GM12878 (cell line): Measurements from ENCODE around the gene FBXO15. TPM values are rescaled to one million over a fixed set of nuclear protein-coding genes. Genes with fewer than 3 reads are reported as not detected.

ENCODE experiments used
- ATAC-seq: fragments of 200-7000 bp; cut with Tn5 transposase; 3 replicates; pipeline ENCODE4 v1.9.1; 2020; ENCODE audit warnings: mild to moderate bottlenecking, moderate library complexity
- BruUV-seq: library from RNA; stranded (reverse); fragments of 400-500 nt; replicated peaks from 2 replicates; lab custom pipeline; 2021; lab: Mats Ljungman, UMichigan
- CTCF ChIA-PET: fragments of 300-600 bp; sonication (Branson Sonifier 250); formaldehyde crosslinking; extraction: SDS; loops from one replicate; lab custom pipeline; 2021; ENCODE audit warnings: inconsistent platforms; lab: Yijun Ruan, JAX
- POLR2A ChIA-PET: fragments of 350-600 bp; formaldehyde crosslinking; extraction: SDS; loops from one replicate; lab custom pipeline; 2021; ENCODE audit warnings: inconsistent platforms; lab: Charles Lee
- RAD21 ChIA-PET: fragments of 300-600 bp; sonication (Branson Sonifier 250); formaldehyde crosslinking; loops from one replicate; lab custom pipeline; 2023; ENCODE audit warnings: antibody characterized with exemption; ENCODE audit not compliant: unreplicated experiment; lab: Charles Lee
- SMC1A ChIA-PET: fragments of 300-600 bp; sonication (Branson Sonifier 250); formaldehyde crosslinking; loops from one replicate; lab custom pipeline; 2023; ENCODE audit not compliant: unreplicated experiment, uncharacterized antibody; lab: Charles Lee
- DNase-seq: peaks from one replicate; pipeline ENCODE4 v3.0.0-alpha.2; 2011; ENCODE audit warnings: low read depth, low spot score
- FAIRE-seq: peaks from 3 replicates; lab custom pipeline; 2011; peaks lifted over from hg19 to GRCh38; lab: Jason Lieb, UNC
- H2AFZ ChIP-seq: 2 replicates; pipeline ENCODE4 v1.6.0; 2011; ENCODE audit warnings: low read depth, low read length, control low read depth; ENCODE audit not compliant: control insufficient read depth
- H3K27ac ChIP-seq: 2 replicates; pipeline ENCODE4 v1.5.1; 2011; ENCODE audit warnings: control low read depth; ENCODE audit not compliant: control insufficient read depth, insufficient read depth
- H3K27me3 ChIP-seq, 2 experiments: replicated peaks in 1 of 2; 2 replicates each; pipeline versions ENCODE4 v1.6.0 to v1.6.1; 2011; ENCODE audit warnings: low read length in 1 of 2; ENCODE audit not compliant: control insufficient read depth in 2 of 2, insufficient read depth in 2 of 2
- H3K36me3 ChIP-seq, 2 experiments: 2 replicates each; pipeline ENCODE4 v1.5.1; 2011; ENCODE audit warnings: low read length in 1 of 2; ENCODE audit not compliant: control insufficient read depth in 2 of 2, insufficient read depth in 2 of 2
- H3K4me1 ChIP-seq: 2 replicates; pipeline ENCODE4 v1.6.1; 2011; ENCODE audit warnings: mild to moderate bottlenecking, low read length, moderate library complexity, mixed read lengths; ENCODE audit not compliant: control insufficient read depth, insufficient read depth
- H3K4me2 ChIP-seq: 2 replicates; pipeline ENCODE4 v1.6.0; 2011; ENCODE audit warnings: control low read depth; ENCODE audit not compliant: control insufficient read depth, insufficient read depth
- H3K4me3 ChIP-seq: fragments of 200-600 bp; sonication (generic); 2 replicates; pipeline ENCODE4 v1.5.1; 2016
- H3K79me2 ChIP-seq: 2 replicates; pipeline ENCODE4 v1.6.0; 2011; ENCODE audit warnings: low read length; ENCODE audit not compliant: control insufficient read depth, insufficient read depth
- H3K9ac ChIP-seq: 2 replicates; pipeline ENCODE4 v1.8.0; 2011; ENCODE audit warnings: low read length, control low read depth, mixed read lengths; ENCODE audit not compliant: control insufficient read depth, insufficient read depth
- H3K9me3 ChIP-seq: replicated peaks from 3 replicates; pipeline ENCODE4 v1.5.1; 2011; ENCODE audit warnings: mild to moderate bottlenecking, low read length; ENCODE audit not compliant: control insufficient read depth, insufficient read depth
- H4K20me1 ChIP-seq: 2 replicates; pipeline ENCODE4 v1.6.0; 2011; ENCODE audit not compliant: control insufficient read depth, insufficient read depth
- BMI1 ChIP-seq: fragments of 450-650 bp; IDR thresholded peaks from 2 replicates; pipeline ENCODE4 v1.6.1; 2016; ENCODE audit warnings: mild to moderate bottlenecking, moderate library complexity, borderline replicate concordance
- CHD4 ChIP-seq: fragments of 200-600 bp; sonication (generic); IDR thresholded peaks from 2 replicates; pipeline ENCODE4 v1.6.1; 2016; ENCODE audit warnings: mild to moderate bottlenecking
- EGR1 ChIP-seq, 2 experiments: IDR thresholded peaks; 1 replicate in 1 of 2; 2 replicates in 1 of 2; pipeline ENCODE4 v1.6.1; 2011 to 2012; ENCODE audit warnings: low read depth in 2 of 2, low read length in 2 of 2, borderline replicate concordance in 1 of 2, mild to moderate bottlenecking in 1 of 2, moderate library complexity in 1 of 2
- FOXK2 ChIP-seq: fragments of 450-650 bp; IDR thresholded peaks from 2 replicates; pipeline ENCODE4 v1.6.1; 2017; ENCODE audit warnings: mild to moderate bottlenecking, moderate library complexity
- POLR2AphosphoS5 ChIP-seq: IDR thresholded peaks from 2 replicates; pipeline ENCODE4 v1.6.1; 2011; ENCODE audit warnings: mild to moderate bottlenecking, low read length, inconsistent platforms
- STAT1 ChIP-seq: fragments of 450-650 bp; conservative IDR thresholded peaks from 2 replicates; pipeline ENCODE4 v1.6.1; 2014; ENCODE audit warnings: antibody characterized with exemption, mild to moderate bottlenecking
- SUZ12 ChIP-seq: fragments of 200-600 bp; sonication (generic); IDR thresholded peaks from one replicate; pipeline ENCODE4 v1.6.1; 2018; ENCODE audit warnings: antibody characterized with exemption, mild to moderate bottlenecking; ENCODE audit not compliant: unreplicated experiment
- ZBTB33 ChIP-seq: fragments of 450-650 bp; IDR thresholded peaks from 2 replicates; pipeline ENCODE4 v1.6.1; 2017; ENCODE audit warnings: mild to moderate bottlenecking
- ZNF687 ChIP-seq: fragments of 450-650 bp; IDR thresholded peaks from 2 replicates; pipeline ENCODE4 v1.6.1; 2017; ENCODE audit warnings: mild to moderate bottlenecking, moderate library complexity
- WGBS: methylation state at CpG from one replicate; pipeline ENCODE4 v1.1.6; 2016; ENCODE audit warnings: low lambda C conversion rate; ENCODE audit not compliant: insufficient replicate concordance, insufficient coverage; ENCODE audit errors: missing lambda C conversion rate; 5-methylcytosine and 5-hydroxymethylcytosine counted together
- in situ Hi-C: fragments of 300-500 bp; cut with MboI; formaldehyde crosslinking; loops from 9 replicates; pipeline ENCODE4 v1.14.3; 2018; ENCODE audit warnings: mixed read lengths
- intact Hi-C: fragments of 100-400 bp; cut with micrococcal nuclease; formaldehyde crosslinking; loops from one replicate; pipeline ENCODE4 v1.14.2; 2022; ENCODE audit not compliant: unreplicated experiment
- polyA plus RNA-seq, 11 experiments: library from polyadenylated mRNA; depleted of rRNA in 4 of 11; unstranded in 6 of 11; stranded (reverse) in 5 of 11; fragments of >200 nt; fragmentation: Nextera tagmentation in 4 of 11; fragmentation: Illumina TruSeq in 1 of 11; extraction: Ambion mirVana in 4 of 11; extraction: Trizol in 1 of 11; gene quantifications; 1 replicate in 1 of 11; 2 replicates in 10 of 11; pipeline versions ENCODE4 v1.2.1 to v1.2.3, GENCODE V29; 2011 to 2016; ENCODE audit warnings: inconsistent platforms in 2 of 11, missing spikeins in 2 of 11, low read depth in 1 of 11
- total RNA-seq, 4 experiments: library from RNA; depleted of rRNA in 3 of 4; stranded (reverse); fragments of >200 nt in 3 of 4; fragmentation: Illumina TruSeq in 1 of 4; extraction: Trizol in 1 of 4; gene quantifications; 2 replicates each; pipeline versions ENCODE4 v1.2.1 to v1.2.3, GENCODE V29; 2013 to 2021
- TF ChIP-seq, protein P1 (sequence below): fragments of 450-650 bp; conservative IDR thresholded peaks from 2 replicates; pipeline ENCODE4 v1.6.1; 2017; ENCODE audit warnings: mild to moderate bottlenecking, moderate library complexity
- TF ChIP-seq, protein P2 (sequence below): IDR thresholded peaks from 2 replicates; pipeline ENCODE4 v1.6.1; 2011; ENCODE audit warnings: low read depth, low read length, improper control_type of control experiment, borderline replicate concordance
- TF ChIP-seq, protein P3 (sequence below): fragments of 450-650 bp; formaldehyde crosslinking; IDR thresholded peaks from 2 replicates; pipeline ENCODE4 v1.4.0; 2022; ENCODE audit warnings: mild to moderate bottlenecking, moderate library complexity

The FBXO15 gene
- total and polyA plus RNA-seq, 10 of the 15 experiments (the other 5 are each of a cell fraction or from before 2014, with no cell fraction given), result 0.06 to 0.90 (median 0.22) TPM; not detected in 3

- WGBS, result 60% methylated on average over 2 of the region's 2 CpGs
- in situ Hi-C loops, result no loop called here
- no peaks in the 10 kb centered on the region for H3K4me1 ChIP-seq
- no peak overlapping the region for H2AFZ ChIP-seq
- ChIA-PET CTCF (no interaction called here), POLR2A (no interaction called here), RAD21 (no interaction called here), SMC1A (no interaction called here)
- H3K27ac ChIP-seq, result no peak overlapping the region
- DNase-seq (no peak), FAIRE-seq (no peak), ATAC-seq (no peak)
- H3K4me2 ChIP-seq, result no peak overlapping the region
- H3K4me3 ChIP-seq, result no peak overlapping the region
- H3K9ac ChIP-seq, result no peak overlapping the region
- no peaks in the 10 kb centered on the region for H3K9me3 ChIP-seq
- H3K27me3 ChIP-seq, result peaks cover 0 to 4% of the 10 kb centered on the region in 2 experiments; a peak in 1 of 4 replicates
- BruUV-seq, result no TSS peak
- no peaks in the 10 kb centered on the region for H4K20me1 ChIP-seq
- intact Hi-C loops, result no loop called here
- H3K36me3 ChIP-seq, result no peaks in the 10 kb centered on the region
- no peaks in the 10 kb centered on the region for H3K79me2 ChIP-seq
- TF ChIP-seq CHD4, result no peak
- TF ChIP-seq POLR2AphosphoS5, result no peak
- TF ChIP-seq ZBTB33, result no peak
- no peak for TF ChIP-seq FOXK2
- TF ChIP-seq, protein P1, sequence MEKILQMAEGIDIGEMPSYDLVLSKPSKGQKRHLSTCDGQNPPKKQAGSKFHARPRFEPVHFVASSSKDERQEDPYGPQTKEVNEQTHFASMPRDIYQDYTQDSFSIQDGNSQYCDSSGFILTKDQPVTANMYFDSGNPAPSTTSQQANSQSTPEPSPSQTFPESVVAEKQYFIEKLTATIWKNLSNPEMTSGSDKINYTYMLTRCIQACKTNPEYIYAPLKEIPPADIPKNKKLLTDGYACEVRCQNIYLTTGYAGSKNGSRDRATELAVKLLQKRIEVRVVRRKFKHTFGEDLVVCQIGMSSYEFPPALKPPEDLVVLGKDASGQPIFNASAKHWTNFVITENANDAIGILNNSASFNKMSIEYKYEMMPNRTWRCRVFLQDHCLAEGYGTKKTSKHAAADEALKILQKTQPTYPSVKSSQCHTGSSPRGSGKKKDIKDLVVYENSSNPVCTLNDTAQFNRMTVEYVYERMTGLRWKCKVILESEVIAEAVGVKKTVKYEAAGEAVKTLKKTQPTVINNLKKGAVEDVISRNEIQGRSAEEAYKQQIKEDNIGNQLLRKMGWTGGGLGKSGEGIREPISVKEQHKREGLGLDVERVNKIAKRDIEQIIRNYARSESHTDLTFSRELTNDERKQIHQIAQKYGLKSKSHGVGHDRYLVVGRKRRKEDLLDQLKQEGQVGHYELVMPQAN, result no peak
- no peak for TF ChIP-seq STAT1
- TF ChIP-seq BMI1, result no peak
- TF ChIP-seq, protein P2, sequence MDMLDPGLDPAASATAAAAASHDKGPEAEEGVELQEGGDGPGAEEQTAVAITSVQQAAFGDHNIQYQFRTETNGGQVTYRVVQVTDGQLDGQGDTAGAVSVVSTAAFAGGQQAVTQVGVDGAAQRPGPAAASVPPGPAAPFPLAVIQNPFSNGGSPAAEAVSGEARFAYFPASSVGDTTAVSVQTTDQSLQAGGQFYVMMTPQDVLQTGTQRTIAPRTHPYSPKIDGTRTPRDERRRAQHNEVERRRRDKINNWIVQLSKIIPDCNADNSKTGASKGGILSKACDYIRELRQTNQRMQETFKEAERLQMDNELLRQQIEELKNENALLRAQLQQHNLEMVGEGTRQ, result no peak
- TF ChIP-seq, protein P3, sequence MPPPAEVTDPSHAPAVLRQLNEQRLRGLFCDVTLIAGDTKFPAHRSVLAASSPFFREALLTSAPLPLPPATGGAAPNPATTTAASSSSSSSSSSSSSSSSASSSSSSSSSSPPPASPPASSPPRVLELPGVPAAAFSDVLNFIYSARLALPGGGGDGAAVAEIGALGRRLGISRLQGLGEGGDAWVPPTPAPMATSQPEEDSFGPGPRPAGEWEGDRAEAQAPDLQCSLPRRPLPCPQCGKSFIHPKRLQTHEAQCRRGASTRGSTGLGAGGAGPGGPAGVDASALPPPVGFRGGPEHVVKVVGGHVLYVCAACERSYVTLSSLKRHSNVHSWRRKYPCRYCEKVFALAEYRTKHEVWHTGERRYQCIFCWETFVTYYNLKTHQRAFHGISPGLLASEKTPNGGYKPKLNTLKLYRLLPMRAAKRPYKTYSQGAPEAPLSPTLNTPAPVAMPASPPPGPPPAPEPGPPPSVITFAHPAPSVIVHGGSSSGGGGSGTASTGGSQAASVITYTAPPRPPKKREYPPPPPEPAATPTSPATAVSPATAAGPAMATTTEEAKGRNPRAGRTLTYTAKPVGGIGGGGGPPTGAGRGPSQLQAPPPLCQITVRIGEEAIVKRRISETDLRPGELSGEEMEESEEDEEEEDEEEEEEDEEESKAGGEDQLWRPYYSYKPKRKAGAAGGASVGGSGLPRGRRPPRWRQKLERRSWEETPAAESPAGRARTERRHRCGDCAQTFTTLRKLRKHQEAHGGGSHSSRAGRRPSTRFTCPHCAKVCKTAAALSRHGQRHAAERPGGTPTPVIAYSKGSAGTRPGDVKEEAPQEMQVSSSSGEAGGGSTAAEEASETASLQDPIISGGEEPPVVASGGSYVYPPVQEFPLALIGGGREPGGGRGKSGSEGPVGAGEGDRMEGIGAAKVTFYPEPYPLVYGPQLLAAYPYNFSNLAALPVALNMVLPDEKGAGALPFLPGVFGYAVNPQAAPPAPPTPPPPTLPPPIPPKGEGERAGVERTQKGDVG (CRISPR knock-in tag), result no peak
- no peak for TF ChIP-seq SUZ12
- TF ChIP-seq ZNF687, result no peak
- no peak for TF ChIP-seq EGR1 (IDR thresholded peaks at IDR 0.05; ENCODE audit: borderline replicate concordance in 1 of 2, low read depth in 2 of 2, low read length in 2 of 2)
Observed at GRCh38 chr18:74141667-74142066, 6.0 kb downstream of the FBXO15 start.
